ENCODE data around the gene PACS2.

DNA sequence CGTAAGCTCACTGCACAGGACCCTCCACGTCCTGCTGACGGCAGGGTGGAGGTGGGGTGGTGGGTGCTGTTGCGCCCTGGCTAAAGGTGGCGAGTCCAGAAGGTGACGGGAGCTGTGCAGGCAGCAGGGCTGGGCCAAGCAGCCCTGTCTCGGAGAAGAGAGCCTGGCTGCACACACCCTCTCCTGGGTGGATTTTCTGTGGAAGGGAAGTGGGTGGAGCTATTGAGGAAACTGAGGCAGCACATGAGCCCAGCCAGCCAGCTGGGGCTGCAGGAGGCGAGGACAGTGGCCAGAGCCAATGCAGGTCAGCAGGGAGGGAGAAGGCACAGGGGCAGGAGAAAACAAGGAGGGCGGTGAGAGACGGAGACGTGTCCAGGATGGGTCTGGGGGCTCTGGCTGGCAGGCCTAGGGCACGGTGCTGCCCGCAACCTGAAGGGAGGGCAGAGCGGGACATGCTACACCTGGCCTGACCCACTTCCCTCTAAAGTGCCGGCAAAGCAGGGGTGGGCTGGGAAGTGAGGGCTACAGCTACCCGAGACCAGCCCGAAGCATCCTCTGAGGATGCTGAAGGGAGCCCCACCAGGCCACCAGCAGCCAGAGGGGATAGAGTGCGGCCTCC lies 45.7 kb upstream of the PACS2 start:
- TF ChIP-seq, protein P1, sequence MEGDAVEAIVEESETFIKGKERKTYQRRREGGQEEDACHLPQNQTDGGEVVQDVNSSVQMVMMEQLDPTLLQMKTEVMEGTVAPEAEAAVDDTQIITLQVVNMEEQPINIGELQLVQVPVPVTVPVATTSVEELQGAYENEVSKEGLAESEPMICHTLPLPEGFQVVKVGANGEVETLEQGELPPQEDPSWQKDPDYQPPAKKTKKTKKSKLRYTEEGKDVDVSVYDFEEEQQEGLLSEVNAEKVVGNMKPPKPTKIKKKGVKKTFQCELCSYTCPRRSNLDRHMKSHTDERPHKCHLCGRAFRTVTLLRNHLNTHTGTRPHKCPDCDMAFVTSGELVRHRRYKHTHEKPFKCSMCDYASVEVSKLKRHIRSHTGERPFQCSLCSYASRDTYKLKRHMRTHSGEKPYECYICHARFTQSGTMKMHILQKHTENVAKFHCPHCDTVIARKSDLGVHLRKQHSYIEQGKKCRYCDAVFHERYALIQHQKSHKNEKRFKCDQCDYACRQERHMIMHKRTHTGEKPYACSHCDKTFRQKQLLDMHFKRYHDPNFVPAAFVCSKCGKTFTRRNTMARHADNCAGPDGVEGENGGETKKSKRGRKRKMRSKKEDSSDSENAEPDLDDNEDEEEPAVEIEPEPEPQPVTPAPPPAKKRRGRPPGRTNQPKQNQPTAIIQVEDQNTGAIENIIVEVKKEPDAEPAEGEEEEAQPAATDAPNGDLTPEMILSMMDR (conservative IDR thresholded peaks at IDR 0.05; ENCODE audit: low read length): no peak
- no peak for TF ChIP-seq EZH2phosphoT487 (IDR thresholded peaks at IDR 0.05; ENCODE audit: borderline replicate concordance)
